ENCODE measurements around the gene KRTAP5-5.
A peak's percentile ranks its signal among the peaks of the same experiment; 100 is the strongest.
"Not testable (repeated sequence)": the region's sequence is repeated elsewhere in the genome, so short reads cannot be mapped to it uniquely, and the experiment has no call there.

The KRTAP5-5 gene

GRCh38 chr11:1656670-1657069, 27.1 kb downstream of the KRTAP5-5 start:
- no peak for DNase-seq (ENCODE audit: low spot score)

- no peak for DNase-seq (ENCODE audit: low spot score)
Measured at GRCh38 chr11:1659506-1659905, 29.9 kb downstream of the KRTAP5-5 start.

- no peak for DNase-seq (ENCODE audit: low spot score)
Measured at GRCh38 chr11:1660111-1660867, 30.7 kb downstream of the KRTAP5-5 start.

- not testable (repeated sequence) for DNase-seq (ENCODE audit: low spot score)
Measured at GRCh38 chr11:1661454-1662269, 32.1 kb downstream of the KRTAP5-5 start.

GRCh38 chr11:1662699-1663283, 33.2 kb downstream of the KRTAP5-5 start:
- not testable (repeated sequence) for DNase-seq (ENCODE audit: low spot score)

GRCh38 chr11:1665313-1665712, 35.7 kb downstream of the KRTAP5-5 start:
- DNase-seq (ENCODE audit: low spot score): no peak

GRCh38 chr11:1667121-1667850, 37.7 kb downstream of the KRTAP5-5 start:
- DNase-seq (ENCODE audit: low spot score): no peak

GRCh38 chr11:1667906-1668305, 38.3 kb downstream of the KRTAP5-5 start:
- peak; percentile 24 for DNase-seq (ENCODE audit: low spot score)

GRCh38 chr11:1668911-1669473, 39.4 kb downstream of the KRTAP5-5 start:
- DNase-seq (ENCODE audit: low spot score): no peak

- no peak for DNase-seq (ENCODE audit: low spot score)
Measured at GRCh38 chr11:1669546-1670218, 40.1 kb downstream of the KRTAP5-5 start.

- DNase-seq (ENCODE audit: low spot score): not testable (repeated sequence)
Measured at GRCh38 chr11:1670457-1670856, 40.9 kb downstream of the KRTAP5-5 start.

- DNase-seq (ENCODE audit: low spot score): no peak
Measured at GRCh38 chr11:1670905-1671371, 41.4 kb downstream of the KRTAP5-5 start.

GRCh38 chr11:1671658-1672057, 42.1 kb downstream of the KRTAP5-5 start:
- DNase-seq (ENCODE audit: low spot score): no peak

GRCh38 chr11:1672613-1673350, 43.2 kb downstream of the KRTAP5-5 start:
- no peak for DNase-seq (ENCODE audit: low spot score)

- DNase-seq (ENCODE audit: low spot score): no peak
Measured at GRCh38 chr11:1673446-1674172, 44.0 kb downstream of the KRTAP5-5 start.

- no peak for DNase-seq (ENCODE audit: low spot score)
Measured at GRCh38 chr11:1674173-1675131, 44.9 kb downstream of the KRTAP5-5 start.

- DNase-seq (ENCODE audit: low spot score): no peak
Measured at GRCh38 chr11:1675536-1676228, 46.1 kb downstream of the KRTAP5-5 start.

- DNase-seq (ENCODE audit: low spot score): no peak
Measured at GRCh38 chr11:1676229-1676740, 46.7 kb downstream of the KRTAP5-5 start.

Data from kidney capillary endothelial cell (primary cell).